MCF 10A (cell line): ENCODE data around the gene TRAPPC2L. TPM values are rescaled to one million over a fixed set of nuclear protein-coding genes. Genes with fewer than 3 reads are reported as not detected.

ENCODE experiments used
- BruUV-seq: library from RNA; stranded (reverse); fragments of 400-500 nt; replicated peaks from 2 replicates; lab custom pipeline; 2021; lab: Mats Ljungman, UMichigan
- CTCF ChIA-PET: fragments of 300-600 bp; sonication (Branson Sonifier 250); formaldehyde crosslinking; extraction: SDS; loops from one replicate; lab custom pipeline; 2021; ENCODE audit warnings: antibody characterized with exemption, inconsistent platforms; lab: Yijun Ruan, JAX
- POLR2A ChIA-PET: fragments of 300-600, 350-650 bp; sonication (Branson Sonifier 250); formaldehyde crosslinking; extraction: SDS; loops from one replicate; lab custom pipeline; 2020; ENCODE audit warnings: antibody characterized with exemption, inconsistent platforms; lab: Yijun Ruan, JAX
- DNase-seq: peaks from one replicate; pipeline ENCODE4 v3.0.0-alpha.2; 2018; ENCODE audit not compliant: unreplicated experiment
- H3K27ac Mint-ChIP-seq: one replicate; pipeline ENCODE4 v1.8.0; 2022; ENCODE audit warnings: mild to moderate bottlenecking, low read depth, mixed read lengths; ENCODE audit not compliant: unreplicated experiment
- H3K27me3 Mint-ChIP-seq: one replicate; pipeline ENCODE4 v1.8.0; 2022; ENCODE audit warnings: mixed read lengths; ENCODE audit not compliant: insufficient read depth, unreplicated experiment
- H3K36me3 Mint-ChIP-seq: one replicate; pipeline ENCODE4 v1.8.0; 2022; ENCODE audit warnings: mild to moderate bottlenecking, moderate library complexity, mixed read lengths; ENCODE audit not compliant: insufficient read depth, unreplicated experiment
- H3K4me1 Mint-ChIP-seq: one replicate; pipeline ENCODE4 v1.8.0; 2022; ENCODE audit warnings: mixed read lengths; ENCODE audit not compliant: insufficient read depth, unreplicated experiment
- H3K4me3 Mint-ChIP-seq: one replicate; pipeline ENCODE4 v1.8.0; 2022; ENCODE audit warnings: mild to moderate bottlenecking, moderate library complexity, mixed read lengths; ENCODE audit not compliant: unreplicated experiment
- H3K9me3 Mint-ChIP-seq: one replicate; pipeline ENCODE4 v1.8.0; 2022; ENCODE audit warnings: mixed read lengths; ENCODE audit not compliant: unreplicated experiment
- intact Hi-C: fragments of 100-400 bp; cut with micrococcal nuclease; formaldehyde crosslinking; loops from 2 replicates; pipeline ENCODE4 v1.14.1; 2022
- total RNA-seq: library from RNA; stranded (reverse); gene quantifications from 2 replicates; pipeline ENCODE4 v1.2.3, GENCODE V29; 2022
- TF ChIP-seq, protein P1 (sequence below): fragments of 200-600 bp; IDR thresholded peaks from one replicate; pipeline ENCODE4 v1.8.0; 2022; ENCODE audit warnings: antibody characterized with exemption, mild to moderate bottlenecking; ENCODE audit not compliant: unreplicated experiment

The TRAPPC2L gene
- total RNA-seq, 1 experiment from 2014 or later = 35.6 TPM

DNA sequence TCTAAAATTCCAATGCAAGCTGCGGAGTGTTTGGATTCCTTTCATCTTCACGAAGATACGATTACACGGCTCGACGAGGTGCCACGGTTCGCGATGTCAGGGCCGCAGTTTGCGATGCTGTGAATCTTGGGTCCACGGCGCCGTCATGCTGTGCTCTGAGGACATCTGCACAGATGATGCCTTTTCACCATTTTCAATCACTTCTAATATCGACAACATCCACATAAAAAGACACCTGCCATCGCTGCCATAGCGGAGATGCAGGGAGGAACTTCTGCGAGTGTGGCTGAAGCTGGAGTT, 38.4 kb upstream of the TRAPPC2L start:
- no peak for DNase-seq
- H3K36me3 Mint-ChIP-seq = peaks cover 9% of the 10 kb centered on the region
- H3K27me3 Mint-ChIP-seq = no peaks in the 10 kb centered on the region
- intact Hi-C loops = no loop called here
- TF ChIP-seq, protein P1, sequence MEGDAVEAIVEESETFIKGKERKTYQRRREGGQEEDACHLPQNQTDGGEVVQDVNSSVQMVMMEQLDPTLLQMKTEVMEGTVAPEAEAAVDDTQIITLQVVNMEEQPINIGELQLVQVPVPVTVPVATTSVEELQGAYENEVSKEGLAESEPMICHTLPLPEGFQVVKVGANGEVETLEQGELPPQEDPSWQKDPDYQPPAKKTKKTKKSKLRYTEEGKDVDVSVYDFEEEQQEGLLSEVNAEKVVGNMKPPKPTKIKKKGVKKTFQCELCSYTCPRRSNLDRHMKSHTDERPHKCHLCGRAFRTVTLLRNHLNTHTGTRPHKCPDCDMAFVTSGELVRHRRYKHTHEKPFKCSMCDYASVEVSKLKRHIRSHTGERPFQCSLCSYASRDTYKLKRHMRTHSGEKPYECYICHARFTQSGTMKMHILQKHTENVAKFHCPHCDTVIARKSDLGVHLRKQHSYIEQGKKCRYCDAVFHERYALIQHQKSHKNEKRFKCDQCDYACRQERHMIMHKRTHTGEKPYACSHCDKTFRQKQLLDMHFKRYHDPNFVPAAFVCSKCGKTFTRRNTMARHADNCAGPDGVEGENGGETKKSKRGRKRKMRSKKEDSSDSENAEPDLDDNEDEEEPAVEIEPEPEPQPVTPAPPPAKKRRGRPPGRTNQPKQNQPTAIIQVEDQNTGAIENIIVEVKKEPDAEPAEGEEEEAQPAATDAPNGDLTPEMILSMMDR = no peak
- H3K27ac Mint-ChIP-seq = no peak overlapping the region
- H3K9me3 Mint-ChIP-seq = no peaks in the 10 kb centered on the region
- H3K4me1 Mint-ChIP-seq = no peaks in the 10 kb centered on the region
- POLR2A ChIA-PET = interaction anchor here (1.5 kb wide), 1 partner anchor 8 kb away, joined by 5 read pairs; no protein-coding TSS in a partner anchor
- BruUV-seq = no TSS peak
- no peak overlapping the region for H3K4me3 Mint-ChIP-seq
- CTCF ChIA-PET = interaction anchor here (0.6 to 1.3 kb wide), 3 partner anchors 9 to 178 kb away, joined by 3 read pairs; partner anchors contain the start of genes GALNS and TRAPPC2L

DNA sequence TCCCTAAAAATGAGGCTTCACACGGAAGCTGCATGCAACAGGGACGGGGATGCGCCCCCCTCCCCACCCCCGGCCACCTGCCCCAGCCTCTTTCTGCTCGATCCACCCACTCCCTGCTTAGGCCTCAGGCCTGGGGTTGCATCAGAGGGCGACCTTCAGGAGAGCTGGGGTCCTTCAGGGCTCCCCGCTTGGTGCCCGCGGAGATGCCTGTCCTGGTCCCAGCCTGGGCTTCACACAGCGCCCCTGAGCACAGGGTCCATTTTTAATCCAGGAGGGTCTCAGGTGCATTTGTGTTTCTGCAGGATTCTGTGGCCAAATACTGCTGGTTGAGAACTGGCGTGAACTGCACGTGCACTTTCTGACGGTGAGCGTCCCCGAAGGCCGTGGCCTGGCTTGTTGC, 37.8 kb upstream of the TRAPPC2L start:
- Mint-ChIP-seq H3K27ac (no peak overlapping the region), H3K4me1 (no peaks in the 10 kb centered on the region), H3K36me3 (peaks cover 12% of the 10 kb centered on the region), H3K4me3 (no peak overlapping the region), H3K27me3 (no peaks in the 10 kb centered on the region), H3K9me3 (no peaks in the 10 kb centered on the region)
- CTCF ChIA-PET = interaction anchor here (0.6 to 1.3 kb wide), 3 partner anchors 9 to 177 kb away, joined by 3 read pairs; partner anchors contain the start of genes GALNS and TRAPPC2L
- BruUV-seq = no TSS peak
- no peak for DNase-seq
- TF ChIP-seq, protein P1 = no peak
- POLR2A ChIA-PET = interaction anchor here (1.2 kb wide), 1 partner anchor 38 kb away, joined by 3 read pairs; the partner anchor contains the start of genes GALNS and TRAPPC2L
- intact Hi-C loops = no loop called here

DNA sequence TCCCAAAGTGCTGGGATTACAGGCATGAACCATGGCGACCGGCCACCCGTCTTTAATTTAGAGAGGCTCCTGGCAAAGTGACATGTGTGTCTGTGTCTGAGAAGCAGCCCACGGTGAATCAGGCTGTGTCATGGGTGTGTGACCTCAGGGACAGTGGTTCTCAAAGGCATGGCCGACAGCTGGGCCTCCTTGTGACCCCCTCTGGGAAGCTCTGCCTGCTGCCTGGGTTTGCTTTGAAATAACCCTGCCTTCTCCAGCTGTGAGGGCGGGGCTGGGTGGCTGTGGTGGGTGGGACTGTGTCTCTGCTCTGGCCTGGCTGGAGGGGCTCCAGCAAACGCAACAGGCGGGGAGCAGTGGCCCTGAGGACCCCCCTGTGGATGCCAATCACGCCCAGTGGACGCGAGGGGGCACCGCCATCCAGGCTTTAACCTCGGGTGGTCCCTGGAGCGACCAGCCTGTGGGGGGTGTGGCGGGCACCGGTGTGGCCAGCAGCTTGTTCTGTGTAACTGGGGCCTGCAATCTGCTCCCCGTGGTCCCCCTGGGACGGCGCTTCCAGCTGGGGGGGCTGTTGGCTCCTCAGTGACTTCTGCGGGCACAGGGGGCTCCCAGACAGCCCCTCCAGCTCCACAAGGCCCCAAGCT, 36.4 kb upstream of the TRAPPC2L start:
- no peaks in the 10 kb centered on the region for H3K9me3 Mint-ChIP-seq
- POLR2A ChIA-PET = interaction anchor here (0.7 to 2.2 kb wide), 2 partner anchors 8 to 17 kb away, joined by 3 to 6 read pairs; partner anchors contain the start of genes APRT and CDT1
- CTCF ChIA-PET = interaction anchor here (0.6 to 0.8 kb wide), 2 partner anchors 84 to 141 kb away, joined by 3 read pairs; no protein-coding TSS in a partner anchor
- no peaks in the 10 kb centered on the region for H3K4me1 Mint-ChIP-seq
- intact Hi-C loops = no loop called here
- no peak overlapping the region for H3K4me3 Mint-ChIP-seq
- H3K27me3 Mint-ChIP-seq = no peaks in the 10 kb centered on the region
- no TSS peak for BruUV-seq
- DNase-seq = no peak
- peaks cover 19% of the 10 kb centered on the region for H3K36me3 Mint-ChIP-seq
- TF ChIP-seq, protein P1 = no peak
- H3K27ac Mint-ChIP-seq = no peak overlapping the region

DNA sequence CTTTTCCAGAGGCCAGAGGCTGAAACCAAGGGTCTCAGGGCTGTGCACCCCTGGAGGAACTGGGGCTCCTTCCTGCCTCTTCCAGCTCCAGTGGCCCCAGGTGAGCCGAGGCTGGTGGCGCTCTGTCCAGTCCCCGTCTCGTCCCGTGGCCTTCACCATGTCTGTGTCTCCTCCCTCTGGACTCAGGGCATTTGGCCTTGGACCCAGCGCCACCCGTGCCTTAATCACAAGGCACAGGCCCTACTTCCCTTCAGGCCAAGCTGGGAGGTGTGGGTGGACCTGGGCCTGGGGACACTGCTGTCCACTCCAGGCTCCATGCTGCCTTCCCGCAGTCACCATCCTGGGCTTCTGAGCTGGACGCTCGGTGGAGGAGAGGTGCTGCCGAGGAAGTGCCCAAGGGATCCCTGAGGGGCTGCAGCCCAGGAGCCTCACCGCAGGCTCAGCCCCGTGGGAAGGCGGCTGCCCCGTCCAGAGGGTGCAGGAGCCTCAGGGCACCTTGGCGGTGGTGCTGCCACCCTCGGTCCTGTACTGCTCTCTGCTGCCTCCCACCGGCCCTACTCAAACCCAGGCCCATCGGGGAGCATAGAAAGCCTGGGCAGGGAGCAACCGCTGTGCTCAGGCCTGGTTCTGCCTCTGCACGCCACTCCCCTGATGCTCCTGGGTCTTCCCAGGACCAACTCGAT, 35.6 kb upstream of the TRAPPC2L start:
- no TSS peak for BruUV-seq
- no peak overlapping the region for H3K27ac Mint-ChIP-seq
- no peaks in the 10 kb centered on the region for H3K27me3 Mint-ChIP-seq
- TF ChIP-seq, protein P1 = no peak
- H3K36me3 Mint-ChIP-seq = peaks cover 19% of the 10 kb centered on the region
- no peaks in the 10 kb centered on the region for H3K9me3 Mint-ChIP-seq
- intact Hi-C loops = no loop called here
- peaks cover 6% of the 10 kb centered on the region for H3K4me1 Mint-ChIP-seq
- ChIA-PET CTCF (interaction anchor here (0.8 kb wide), 1 partner anchor 85 kb away, joined by 3 read pairs; no protein-coding TSS in a partner anchor), POLR2A (interaction anchor here (1.1 to 2.2 kb wide), 2 partner anchors 9 to 31 kb away, joined by 3 to 6 read pairs; partner anchors contain the start of gene APRT)
- H3K4me3 Mint-ChIP-seq = no peak overlapping the region
- DNase-seq = no peak
